Peyer's patch (tissue), 4 donors: ENCODE measurements around the gene C15orf61.

ENCODE experiments used
- POLR2A ChIP-seq, 2 donors: fragments of 450-650 bp; IDR thresholded peaks; one replicate each; pipeline ENCODE4 v1.5.1; 2017; ENCODE audit warnings: antibody characterized with exemption in 2 of 2, mild to moderate bottlenecking in 2 of 2, moderate library complexity in 2 of 2
- TF ChIP-seq, protein P1 (sequence below), 6 experiments: fragments of 450-650 bp in 4 of 6; fragments of 200-600 bp in 2 of 6; sonication (generic) in 1 of 6; IDR thresholded peaks; one replicate each; pipeline ENCODE4 v1.5.1; 2017 to 2019; ENCODE audit warnings: antibody characterized with exemption in 6 of 6, mild to moderate bottlenecking in 3 of 6, moderate library complexity in 1 of 6

DNA sequence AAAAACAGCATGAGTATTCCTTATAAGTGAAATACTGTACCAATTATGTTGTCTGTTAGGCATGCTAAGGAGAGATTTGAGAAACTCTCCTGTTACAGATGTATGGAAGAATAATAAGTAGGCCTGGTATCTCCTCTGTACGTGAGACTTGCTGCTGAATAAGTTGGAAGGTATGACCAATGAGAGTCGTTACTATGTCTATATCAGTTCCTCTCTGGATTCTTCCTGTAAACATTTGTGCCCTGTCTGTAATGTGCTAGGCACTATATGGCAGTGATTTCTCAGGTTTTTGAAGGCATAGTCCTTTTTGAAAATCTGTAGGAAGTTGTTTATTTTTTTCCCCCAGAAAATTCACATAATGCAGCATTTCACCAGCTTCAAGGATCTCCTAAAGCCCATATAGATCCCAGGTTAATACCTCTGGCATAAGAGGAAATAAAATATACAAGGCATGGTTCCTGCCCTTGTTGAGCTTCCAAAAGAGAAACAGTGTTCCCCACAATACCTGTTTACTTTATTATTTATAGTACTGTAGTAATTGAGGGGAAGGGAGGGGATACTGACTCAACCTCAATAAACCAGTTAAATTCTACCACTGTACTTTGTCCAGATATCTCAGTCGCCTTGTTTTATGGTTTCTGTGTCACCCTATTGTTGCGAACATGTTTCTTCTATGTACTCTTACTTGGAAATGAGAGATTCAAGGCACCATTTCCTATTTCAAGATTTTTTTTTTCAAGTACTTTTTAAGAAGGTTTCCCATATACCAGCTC lies 50.1 kb downstream of the C15orf61 start:
- TF ChIP-seq, protein P1, sequence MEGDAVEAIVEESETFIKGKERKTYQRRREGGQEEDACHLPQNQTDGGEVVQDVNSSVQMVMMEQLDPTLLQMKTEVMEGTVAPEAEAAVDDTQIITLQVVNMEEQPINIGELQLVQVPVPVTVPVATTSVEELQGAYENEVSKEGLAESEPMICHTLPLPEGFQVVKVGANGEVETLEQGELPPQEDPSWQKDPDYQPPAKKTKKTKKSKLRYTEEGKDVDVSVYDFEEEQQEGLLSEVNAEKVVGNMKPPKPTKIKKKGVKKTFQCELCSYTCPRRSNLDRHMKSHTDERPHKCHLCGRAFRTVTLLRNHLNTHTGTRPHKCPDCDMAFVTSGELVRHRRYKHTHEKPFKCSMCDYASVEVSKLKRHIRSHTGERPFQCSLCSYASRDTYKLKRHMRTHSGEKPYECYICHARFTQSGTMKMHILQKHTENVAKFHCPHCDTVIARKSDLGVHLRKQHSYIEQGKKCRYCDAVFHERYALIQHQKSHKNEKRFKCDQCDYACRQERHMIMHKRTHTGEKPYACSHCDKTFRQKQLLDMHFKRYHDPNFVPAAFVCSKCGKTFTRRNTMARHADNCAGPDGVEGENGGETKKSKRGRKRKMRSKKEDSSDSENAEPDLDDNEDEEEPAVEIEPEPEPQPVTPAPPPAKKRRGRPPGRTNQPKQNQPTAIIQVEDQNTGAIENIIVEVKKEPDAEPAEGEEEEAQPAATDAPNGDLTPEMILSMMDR (IDR thresholded peaks at IDR 0.05) = no peak
- TF ChIP-seq POLR2A (IDR thresholded peaks at IDR 0.05) = no peak
